MM.1S (cell line): ENCODE results near the gene TULP1.

Source experiments
- DNase-seq: peaks from one replicate; pipeline ENCODE4 v3.0.0-alpha.2; 2015
- H2AFZ ChIP-seq: fragments of 300-600 bp; sonication (generic); 2 replicates; pipeline ENCODE4 v1.6.0; 2016; ENCODE audit warnings: antibody characterized with exemption, low read length
- H3F3A ChIP-seq: fragments of 300-600 bp; sonication (generic); 2 replicates; pipeline ENCODE4 v1.6.1; 2016; ENCODE audit warnings: mild to moderate bottlenecking, antibody characterized with exemption, low read length, moderate library complexity, mixed read lengths; ENCODE audit not compliant: insufficient read depth
- H3K27ac ChIP-seq: fragments of 300-600 bp; sonication (generic); 2 replicates; pipeline ENCODE4 v1.5.1; 2016; ENCODE audit warnings: mild to moderate bottlenecking, low read length
- H3K27me3 ChIP-seq: fragments of 300-600 bp; sonication (generic); replicated peaks from 2 replicates; pipeline ENCODE4 v1.6.0; 2016; ENCODE audit warnings: low read length; ENCODE audit not compliant: insufficient read depth
- H3K36me3 ChIP-seq: fragments of 300-600 bp; sonication (generic); replicated peaks from 2 replicates; pipeline ENCODE4 v1.6.1; 2016; ENCODE audit warnings: mild to moderate bottlenecking, low read length, mixed read lengths; ENCODE audit not compliant: insufficient read depth
- H3K4me1 ChIP-seq: fragments of 300-600 bp; sonication (generic); 2 replicates; pipeline ENCODE4 v1.6.1; 2016; ENCODE audit warnings: low read length, mixed read lengths
- H3K4me2 ChIP-seq: fragments of 300-600 bp; sonication (generic); 2 replicates; pipeline ENCODE4 v1.6.0; 2016; ENCODE audit warnings: low read depth, low read length
- H3K4me3 ChIP-seq: fragments of 300-600 bp; sonication (generic); 2 replicates; pipeline ENCODE4 v1.5.1; 2016; ENCODE audit warnings: low read length, mixed read lengths
- H3K79me2 ChIP-seq: fragments of 300-600 bp; sonication (generic); 2 replicates; pipeline ENCODE4 v1.6.1; 2016; ENCODE audit warnings: mixed run types, low read length, mixed read lengths
- H3K9ac ChIP-seq: fragments of 300-600 bp; sonication (generic); 2 replicates; pipeline ENCODE4 v1.6.1; 2016; ENCODE audit warnings: low read length, mixed read lengths
- H3K9me2 ChIP-seq: fragments of 300-600 bp; sonication (generic); replicated peaks from 2 replicates; pipeline ENCODE4 v1.6.1; 2016; ENCODE audit warnings: mild to moderate bottlenecking, low read length, mixed read lengths; ENCODE audit not compliant: insufficient read depth
- H3K9me3 ChIP-seq: fragments of 300-600 bp; sonication (generic); replicated peaks from 2 replicates; pipeline ENCODE4 v1.6.1; 2016; ENCODE audit warnings: mild to moderate bottlenecking, low read length, mixed read lengths; ENCODE audit not compliant: insufficient read depth
- H4K20me1 ChIP-seq: fragments of 300-600 bp; sonication (generic); 2 replicates; pipeline ENCODE4 v1.6.1; 2016; ENCODE audit warnings: mild to moderate bottlenecking, low read length, moderate library complexity, mixed read lengths; ENCODE audit not compliant: insufficient read depth
- CTCF ChIP-seq: fragments of 300-600 bp; sonication (generic); IDR thresholded peaks from 2 replicates; pipeline ENCODE4 v1.5.1; 2016; ENCODE audit warnings: antibody characterized with exemption, low read length, mixed read lengths
- EZH2 ChIP-seq: fragments of 300-600 bp; sonication (generic); optimal IDR thresholded peaks from 2 replicates; pipeline ENCODE3; 2017; ENCODE audit warnings: low read depth, mild to moderate bottlenecking, antibody characterized with exemption, low read length, mixed read lengths
- EZH2phosphoT487 ChIP-seq: fragments of 300-600 bp; sonication (generic); IDR thresholded peaks from 2 replicates; pipeline ENCODE4 v1.6.1; 2018; ENCODE audit warnings: antibody characterized with exemption, low read length

TULP1 gene

GRCh38 chr6:35533981-35534380 is 21.3 kb upstream of the TULP1 start:
- no peaks in the 10 kb centered on the region for H3K27me3 ChIP-seq
- H3K4me2 ChIP-seq = no peak overlapping the region
- no peaks in the 10 kb centered on the region for H3K4me1 ChIP-seq
- H3K4me3 ChIP-seq = no peak overlapping the region
- no peaks in the 10 kb centered on the region for H3K9me3 ChIP-seq
- H3K9ac ChIP-seq = no peak overlapping the region
- H3F3A ChIP-seq = no peaks in the 10 kb centered on the region
- TF ChIP-seq EZH2 (no peak), EZH2phosphoT487 (no peak), CTCF (no peak)
- DNase-seq = no peak
- no peaks in the 10 kb centered on the region for H3K9me2 ChIP-seq
- H2AFZ ChIP-seq = no peak overlapping the region
- H3K79me2 ChIP-seq = no peaks in the 10 kb centered on the region
- no peaks in the 10 kb centered on the region for H4K20me1 ChIP-seq
- no peaks in the 10 kb centered on the region for H3K36me3 ChIP-seq
- no peak overlapping the region for H3K27ac ChIP-seq

- H3K4me2 ChIP-seq = no peak overlapping the region
- TF ChIP-seq CTCF = no peak
- TF ChIP-seq EZH2phosphoT487 = no peak
- TF ChIP-seq EZH2 = no peak
- no peak overlapping the region for H2AFZ ChIP-seq
- no peaks in the 10 kb centered on the region for H3K27me3 ChIP-seq
- no peak for DNase-seq
- no peaks in the 10 kb centered on the region for H3K4me1 ChIP-seq
- no peak overlapping the region for H3K9ac ChIP-seq
- no peak overlapping the region for H3K4me3 ChIP-seq
- no peaks in the 10 kb centered on the region for H4K20me1 ChIP-seq
- no peak overlapping the region for H3K27ac ChIP-seq
- no peaks in the 10 kb centered on the region for H3K9me2 ChIP-seq
- H3K79me2 ChIP-seq = no peaks in the 10 kb centered on the region
- H3F3A ChIP-seq = no peaks in the 10 kb centered on the region
- H3K9me3 ChIP-seq = no peaks in the 10 kb centered on the region
- no peaks in the 10 kb centered on the region for H3K36me3 ChIP-seq
These were observed 19.4 kb upstream of the TULP1 start for GRCh38 chr6:35532126-35532525.

- Histone ChIP-seq H3K27ac (no peak overlapping the region), H2AFZ (no peak overlapping the region), H3K4me3 (no peak overlapping the region), H3K9me2 (no peaks in the 10 kb centered on the region), H3F3A (no peaks in the 10 kb centered on the region), H3K4me2 (no peak overlapping the region), H3K36me3 (no peaks in the 10 kb centered on the region), H4K20me1 (no peaks in the 10 kb centered on the region), H3K79me2 (no peaks in the 10 kb centered on the region), H3K4me1 (no peaks in the 10 kb centered on the region), H3K27me3 (no peaks in the 10 kb centered on the region), H3K9me3 (no peaks in the 10 kb centered on the region), H3K9ac (no peak overlapping the region)
- DNase-seq = no peak
- TF ChIP-seq EZH2 (no peak), EZH2phosphoT487 (no peak), CTCF (no peak)
These were observed 11.8 kb upstream of the TULP1 start for GRCh38 chr6:35524380-35525020.
